Cerebellar nuclear complex (tissue), 1 donor: ENCODE results near the gene MED27.
"Not testable (repeated sequence)": the region's sequence is repeated elsewhere in the genome, so short reads cannot be mapped to it uniquely, and the experiment has no call there.

ENCODE experiments used
- DNase-seq, 2 experiments: peaks; one replicate each; lab custom pipeline; 2025; lab: John Stamatoyannopoulos, UW

MED27 gene

DNA sequence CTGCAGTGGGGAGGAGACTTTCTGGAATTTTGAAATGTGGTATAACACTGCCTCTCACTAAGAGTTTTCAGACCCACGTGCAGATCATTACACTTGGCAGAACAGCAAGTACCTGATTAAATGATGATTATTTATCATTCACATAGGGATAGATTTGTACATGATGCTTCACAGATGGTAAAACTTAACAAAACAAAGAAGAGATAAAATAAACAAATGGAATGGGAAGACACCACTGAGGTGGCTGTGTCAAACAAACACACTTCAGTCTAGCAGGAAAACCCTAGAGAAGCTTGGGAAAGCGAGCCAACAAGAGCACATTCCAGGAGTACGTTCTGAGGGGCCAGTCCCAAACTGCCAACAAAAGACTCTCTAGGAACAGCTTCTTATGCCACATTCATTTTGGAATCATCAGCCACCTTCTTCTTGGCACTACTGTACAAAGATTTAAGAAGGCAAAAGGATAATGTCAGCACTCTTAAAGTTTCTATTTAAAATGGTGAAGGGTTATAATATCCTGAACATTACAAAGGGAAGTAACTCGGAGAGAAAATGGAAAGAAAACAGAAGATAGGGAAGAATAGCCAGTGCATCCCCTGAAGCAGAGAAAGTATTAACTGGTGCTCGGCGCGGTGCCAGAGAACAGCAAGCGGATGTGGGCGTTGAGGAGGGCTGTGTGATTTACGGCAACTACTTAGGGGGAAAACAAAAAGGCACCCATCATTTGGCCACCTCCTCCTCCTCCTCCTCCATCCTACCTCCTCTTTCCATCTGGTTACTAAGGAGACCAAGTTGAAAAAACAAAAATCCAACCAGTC, 1.6 kb downstream of the MED27 start:
- DNase-seq = no peak

GRCh38 chr9:132075853-132076252, 3.8 kb downstream of the MED27 start:
- DNase-seq = no peak

DNA sequence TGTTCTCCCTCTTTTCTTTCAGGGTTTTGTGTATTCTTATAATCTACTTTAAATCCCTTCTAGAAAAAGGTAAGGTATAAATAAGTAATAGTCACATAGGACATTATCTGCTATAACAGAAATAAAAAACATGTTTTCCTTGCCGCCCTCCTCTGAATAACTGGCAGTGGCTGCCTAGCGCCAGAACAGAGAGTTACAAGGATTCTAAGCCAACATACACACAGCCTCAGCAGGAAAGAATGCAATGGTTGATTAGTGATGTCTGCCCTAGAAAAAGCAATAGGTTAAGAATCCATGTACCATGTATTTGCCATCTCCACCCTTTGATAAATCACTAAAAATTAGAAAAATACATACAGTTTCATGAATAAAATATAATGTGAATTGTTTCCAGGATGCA, 4.9 kb downstream of the MED27 start:
- DNase-seq = no peak

DNA sequence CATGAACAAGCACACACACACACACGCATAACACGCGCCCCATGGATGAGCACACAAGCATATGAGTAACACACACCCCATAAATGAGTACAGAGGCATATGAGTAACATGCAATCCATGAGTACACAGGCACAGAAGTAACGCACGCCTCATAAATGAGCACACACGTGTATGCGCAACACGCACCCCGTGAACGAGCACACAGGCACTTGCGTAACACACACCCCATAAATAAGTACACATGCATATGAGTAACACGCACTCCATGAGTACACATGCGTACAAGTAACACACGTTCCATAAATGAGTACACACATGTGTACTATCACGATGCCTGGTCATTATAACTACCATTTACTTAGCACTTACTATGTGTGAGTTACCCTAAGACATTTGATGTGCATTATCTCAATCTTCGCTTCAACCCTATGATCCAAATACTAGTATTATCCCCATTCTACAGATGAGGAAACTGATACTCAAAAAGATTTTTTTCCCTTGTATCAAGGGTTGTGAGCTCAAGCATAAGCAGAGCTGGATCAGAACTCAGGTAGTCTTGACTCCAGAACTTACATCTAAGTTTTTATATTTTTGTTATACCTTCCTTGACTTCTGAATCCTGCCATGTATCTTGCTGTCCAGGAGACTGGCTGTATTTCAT, 7.7 kb downstream of the MED27 start:
- no peak for DNase-seq

DNA sequence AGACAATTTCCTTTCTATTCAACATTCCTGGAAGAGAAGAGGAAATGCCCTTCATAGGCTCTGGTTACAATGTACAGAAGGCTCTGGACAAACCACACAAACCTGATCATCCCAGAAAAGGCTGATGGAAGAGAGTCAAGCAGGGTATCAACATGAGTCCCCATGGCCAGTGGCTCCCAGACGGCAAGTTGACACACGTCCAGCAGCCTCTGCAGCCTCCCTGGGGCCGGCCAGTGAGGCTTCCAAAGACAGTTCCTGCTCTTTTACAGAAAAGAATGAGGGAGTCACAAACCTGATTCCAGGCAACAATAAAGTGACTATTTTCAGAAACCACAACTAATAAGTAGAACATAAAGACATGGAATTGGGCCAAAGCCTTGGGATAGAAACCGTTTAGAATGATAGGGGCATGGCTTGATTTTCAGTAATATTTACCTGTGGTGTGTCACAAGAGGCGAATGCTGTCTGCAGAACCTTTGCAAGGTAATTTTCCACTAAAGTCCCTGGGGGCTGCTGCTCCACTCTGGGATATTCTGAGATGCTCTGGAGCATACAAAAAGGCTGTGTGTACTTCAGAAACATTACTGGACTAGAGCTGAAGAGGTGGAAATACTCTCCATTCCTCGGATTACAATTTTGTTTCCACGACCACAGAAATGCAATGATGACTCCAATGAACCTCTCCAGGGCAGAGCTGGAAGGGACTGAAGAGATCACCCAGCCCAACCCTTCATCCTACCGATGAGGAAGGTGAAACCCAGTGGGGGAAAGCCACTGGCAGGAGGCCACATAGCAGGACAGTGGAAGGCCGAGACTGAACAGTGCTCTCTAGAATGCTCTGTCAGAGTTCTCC, 10.4 kb downstream of the MED27 start:
- no peak for DNase-seq

GRCh38 chr9:132068605-132069004, 11.1 kb downstream of the MED27 start:
- no peak for DNase-seq

DNA sequence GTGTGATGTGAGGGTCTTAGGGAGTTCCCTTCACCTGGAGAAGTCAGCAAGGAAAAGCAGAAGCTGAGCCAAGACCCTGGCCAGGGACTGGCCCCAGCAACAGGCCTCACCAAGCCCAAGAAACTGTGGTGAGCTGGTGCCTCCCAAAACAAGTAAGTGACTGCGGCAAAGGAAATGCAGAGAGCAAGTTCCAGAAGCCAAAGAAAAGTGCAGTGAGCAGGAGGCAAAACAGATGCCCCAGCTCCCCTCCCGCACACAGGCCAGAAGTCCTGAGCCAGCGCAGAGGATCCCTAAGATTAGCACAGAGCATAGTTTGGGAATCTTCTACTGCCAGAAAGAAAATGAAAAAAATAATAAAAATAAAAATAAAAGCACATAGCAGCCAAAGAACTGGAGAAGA, 13.2 kb downstream of the MED27 start:
- no peak for DNase-seq

DNA sequence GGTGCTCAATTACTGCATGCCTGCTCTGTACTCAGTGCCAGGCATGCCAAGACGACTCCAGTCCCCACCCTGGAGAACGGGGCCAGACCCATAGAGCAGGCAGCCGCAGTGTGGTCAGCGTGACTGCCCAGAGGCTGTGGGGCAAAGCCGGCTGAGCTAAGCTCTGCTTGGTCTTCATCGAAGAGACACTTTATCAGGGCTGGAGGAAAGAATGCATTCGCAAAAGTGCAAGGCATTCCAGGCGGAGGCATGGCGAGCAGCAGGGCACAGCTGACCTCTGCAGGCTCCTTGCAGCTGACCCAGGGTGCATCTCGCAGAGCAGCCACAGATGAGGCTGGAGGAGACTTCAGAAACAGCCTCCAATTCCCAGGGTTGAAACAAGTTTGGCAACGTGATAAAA, 13.6 kb downstream of the MED27 start:
- no peak for DNase-seq

- DNase-seq = no peak
Measured at GRCh38 chr9:132063281-132063680, 16.4 kb downstream of the MED27 start.

- no peak for DNase-seq
Measured at GRCh38 chr9:132062806-132063205, 16.9 kb downstream of the MED27 start.

DNA sequence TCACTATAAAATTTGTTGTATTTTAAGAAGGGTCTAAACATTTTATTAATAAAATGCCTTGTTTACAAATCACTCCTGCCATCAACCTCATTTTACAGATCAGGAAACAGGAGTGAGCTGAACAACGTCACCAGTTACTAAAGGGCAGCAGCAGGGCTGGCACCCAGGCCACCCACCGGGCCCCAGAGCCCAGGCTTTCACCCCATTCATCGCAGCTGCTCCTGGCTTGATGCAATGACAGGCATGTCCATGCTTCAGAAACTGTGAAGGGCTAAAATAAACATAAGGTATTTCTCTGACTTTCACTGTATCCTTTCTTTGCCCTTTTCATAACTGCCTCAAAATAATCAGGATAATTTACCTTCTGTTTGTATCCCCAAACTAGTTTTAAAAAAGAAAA, 18.1 kb downstream of the MED27 start:
- no peak for DNase-seq

DNA sequence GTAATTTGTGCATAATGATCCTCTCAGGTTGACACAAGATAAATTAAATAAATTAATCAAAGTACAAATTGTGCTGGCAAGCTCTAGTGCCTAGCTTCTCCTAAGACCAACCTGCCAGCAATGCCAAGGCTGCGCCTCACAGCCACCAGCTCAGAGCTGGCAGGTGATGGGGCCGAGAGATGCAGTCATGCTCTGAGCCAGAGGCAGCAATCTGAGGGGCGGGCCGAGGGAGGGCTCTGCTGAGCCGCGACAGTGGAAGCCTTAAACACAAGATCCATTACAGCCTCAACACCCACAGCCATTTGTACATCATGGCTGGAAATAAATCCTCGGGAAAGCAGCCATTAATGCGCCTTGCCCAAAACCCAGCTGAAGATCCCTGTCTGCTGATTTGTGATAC, 20.3 kb downstream of the MED27 start:
- no peak for DNase-seq

GRCh38 chr9:132058226-132058625, 21.4 kb downstream of the MED27 start:
- not testable (repeated sequence) for DNase-seq

GRCh38 chr9:132056717-132057560, 22.7 kb downstream of the MED27 start:
- no peak for DNase-seq

DNA sequence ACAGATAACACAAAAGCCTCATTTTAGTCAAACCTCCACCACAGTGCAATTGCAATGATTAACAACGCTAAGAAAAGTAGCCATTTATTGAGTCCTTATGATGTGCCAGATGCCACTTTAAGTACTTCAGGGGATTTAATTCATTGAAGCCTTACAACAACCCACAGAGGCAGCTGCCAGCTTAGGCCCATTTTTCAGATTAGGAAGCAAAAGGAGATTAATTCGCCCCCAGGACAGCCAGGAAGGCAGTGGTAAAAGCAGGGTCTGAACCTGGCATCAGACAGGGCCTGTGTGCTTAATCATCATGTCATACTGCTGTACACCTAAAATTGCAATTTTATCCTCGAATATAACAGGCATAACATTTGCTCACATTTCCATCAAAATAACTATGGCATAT, 23.9 kb downstream of the MED27 start:
- DNase-seq = no peak

- DNase-seq = no peak
Measured at GRCh38 chr9:132054024-132054423, 25.6 kb downstream of the MED27 start.

DNA sequence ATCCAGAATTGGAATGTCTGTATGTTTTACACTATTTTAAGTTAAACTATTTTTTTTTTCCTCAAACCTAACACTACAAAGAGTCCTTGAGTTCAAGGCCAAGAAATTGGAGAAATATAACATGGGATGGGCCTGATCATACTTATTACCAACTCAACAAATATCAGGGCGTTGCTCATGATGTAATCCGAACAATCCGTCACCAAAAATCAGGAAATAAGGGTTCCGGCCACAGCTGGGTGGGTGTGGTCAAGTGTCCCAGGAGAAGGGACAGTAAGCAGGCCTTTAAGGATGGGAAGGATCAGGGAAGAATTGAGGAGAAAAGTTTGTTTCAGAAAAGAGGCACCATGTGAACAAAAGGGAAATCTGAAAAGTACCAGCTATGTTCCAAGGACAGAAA, 29.8 kb downstream of the MED27 start:
- DNase-seq = no peak

DNA sequence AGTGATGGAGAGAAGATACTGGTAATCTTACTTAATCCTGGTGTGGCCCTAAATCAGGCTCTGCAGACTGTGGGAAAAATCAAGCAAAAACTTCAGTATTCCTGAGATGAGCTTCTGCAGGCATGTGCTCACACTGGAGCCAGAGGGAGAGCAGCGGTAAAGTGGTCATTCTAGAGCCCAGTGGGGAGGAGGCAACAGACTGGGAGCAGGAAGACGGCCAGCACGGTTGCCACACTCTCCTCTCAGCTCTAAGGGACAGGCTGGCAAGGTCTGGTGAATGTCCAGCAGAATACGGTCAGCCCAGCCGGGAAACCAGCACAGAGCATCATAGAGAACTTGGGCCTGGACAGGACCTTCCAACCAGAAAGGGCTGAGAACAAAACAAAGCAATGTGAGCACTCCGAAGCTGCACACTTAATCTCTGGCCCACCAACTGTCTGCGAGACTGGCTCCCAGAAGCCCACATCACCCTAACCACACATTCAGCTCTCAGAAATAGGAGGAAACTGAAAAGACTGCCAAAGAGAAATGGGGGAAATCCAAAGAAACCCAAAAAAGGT, 30.3 kb downstream of the MED27 start:
- peak; percentile 32 to 54 for DNase-seq

DNA sequence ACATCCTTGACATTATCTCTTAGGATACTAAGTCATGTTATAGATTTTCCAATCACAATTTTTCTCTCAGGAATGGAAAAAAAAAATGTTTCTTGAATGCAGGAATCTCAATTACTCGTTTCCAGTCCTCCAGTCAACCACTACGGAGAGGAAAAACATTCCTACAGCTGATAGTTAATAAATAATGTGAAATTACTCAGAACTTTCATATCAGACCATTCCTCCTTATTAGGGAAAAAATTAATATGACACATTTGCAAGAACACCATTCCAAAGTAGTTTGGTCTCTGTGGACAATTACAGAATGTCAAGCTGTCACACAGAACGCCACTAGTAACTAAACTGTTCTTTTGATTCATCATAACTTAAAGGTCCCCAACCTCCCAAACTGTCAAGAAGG, 31.5 kb downstream of the MED27 start:
- DNase-seq = no peak

- DNase-seq = no peak
Measured at GRCh38 chr9:132046456-132046855, 33.2 kb downstream of the MED27 start.

- no peak for DNase-seq
Measured at GRCh38 chr9:132044176-132044875, 35.3 kb downstream of the MED27 start.
